Measurements from ENCODE around the gene THUMPD3. TPM values are rescaled to one million over a fixed set of nuclear protein-coding genes. Genes with fewer than 3 reads are reported as not detected.

THUMPD3 gene, protein sequence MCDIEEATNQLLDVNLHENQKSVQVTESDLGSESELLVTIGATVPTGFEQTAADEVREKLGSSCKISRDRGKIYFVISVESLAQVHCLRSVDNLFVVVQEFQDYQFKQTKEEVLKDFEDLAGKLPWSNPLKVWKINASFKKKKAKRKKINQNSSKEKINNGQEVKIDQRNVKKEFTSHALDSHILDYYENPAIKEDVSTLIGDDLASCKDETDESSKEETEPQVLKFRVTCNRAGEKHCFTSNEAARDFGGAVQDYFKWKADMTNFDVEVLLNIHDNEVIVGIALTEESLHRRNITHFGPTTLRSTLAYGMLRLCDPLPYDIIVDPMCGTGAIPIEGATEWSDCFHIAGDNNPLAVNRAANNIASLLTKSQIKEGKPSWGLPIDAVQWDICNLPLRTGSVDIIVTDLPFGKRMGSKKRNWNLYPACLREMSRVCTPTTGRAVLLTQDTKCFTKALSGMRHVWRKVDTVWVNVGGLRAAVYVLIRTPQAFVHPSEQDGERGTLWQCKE
- total RNA-seq = 10 to 100 TPM; 13.3 to 48.9 (median 25.0) TPM

DNA sequence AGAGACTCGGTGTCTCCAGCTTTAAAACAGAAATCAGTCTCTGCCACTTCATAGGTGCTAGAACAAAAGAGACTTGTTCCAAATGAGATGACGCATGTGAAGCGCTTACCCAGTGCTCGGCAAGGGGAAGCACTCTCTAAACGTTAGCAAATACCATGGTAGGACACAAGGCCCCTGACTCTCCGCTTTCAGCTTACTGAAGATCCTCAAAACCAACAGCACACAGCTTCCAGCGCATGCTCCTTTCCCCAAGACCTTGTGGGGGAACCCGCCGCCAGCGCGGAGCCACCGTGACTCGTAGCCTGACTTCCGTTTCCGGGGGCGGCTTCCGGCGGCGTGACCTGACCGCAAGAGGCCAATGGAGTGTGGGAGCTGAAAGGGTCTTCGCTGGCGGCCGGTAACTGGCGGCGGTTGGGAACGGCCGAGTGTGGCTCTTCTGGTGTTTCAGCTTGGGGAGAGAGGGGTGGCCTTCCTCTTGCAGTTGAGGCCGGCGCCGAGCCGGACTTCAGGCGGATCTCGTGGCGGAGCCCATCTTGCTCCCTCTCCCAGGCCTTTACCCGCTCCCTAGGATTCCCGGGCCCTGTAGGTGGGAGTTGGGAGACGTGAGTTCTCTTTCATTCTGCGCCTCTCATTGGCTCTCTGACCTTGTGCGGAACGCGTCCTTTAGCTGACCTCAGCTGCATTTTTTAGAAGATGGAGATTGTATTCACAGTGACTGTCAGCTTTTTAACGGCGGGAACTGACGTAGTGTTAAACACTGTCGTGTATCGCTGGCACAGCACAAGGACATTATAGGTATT, at the start of gene THUMPD3:
Gene THUMPD3 (plus strand): TSS at position 324 of the 800 bp plus-strand sequence. CDS start 2,015 bp downstream, outside the sequence.
- Histone ChIP-seq H3K36me3 (no peaks in the 10 kb centered on the region), H3K4me1 (peaks cover 0 to 6% of the 10 kb centered on the region in 2 donors), H3K4me3 (peak within 1 kb of the TSS; percentile 75 to 93), H3K27ac (peak within 1 kb of the TSS; percentile 75 to 90), H3K9me3 (no peaks in the 10 kb centered on the region), H3K27me3 (no peaks in the 10 kb centered on the region)
- intact Hi-C loops (cut with DNase I; ENCODE audit: low total_unique reads) = no loop called here
- peak; percentile 52 to 61 for TF ChIP-seq POLR2A (IDR thresholded peaks at IDR 0.05)
- TF ChIP-seq, protein P1, sequence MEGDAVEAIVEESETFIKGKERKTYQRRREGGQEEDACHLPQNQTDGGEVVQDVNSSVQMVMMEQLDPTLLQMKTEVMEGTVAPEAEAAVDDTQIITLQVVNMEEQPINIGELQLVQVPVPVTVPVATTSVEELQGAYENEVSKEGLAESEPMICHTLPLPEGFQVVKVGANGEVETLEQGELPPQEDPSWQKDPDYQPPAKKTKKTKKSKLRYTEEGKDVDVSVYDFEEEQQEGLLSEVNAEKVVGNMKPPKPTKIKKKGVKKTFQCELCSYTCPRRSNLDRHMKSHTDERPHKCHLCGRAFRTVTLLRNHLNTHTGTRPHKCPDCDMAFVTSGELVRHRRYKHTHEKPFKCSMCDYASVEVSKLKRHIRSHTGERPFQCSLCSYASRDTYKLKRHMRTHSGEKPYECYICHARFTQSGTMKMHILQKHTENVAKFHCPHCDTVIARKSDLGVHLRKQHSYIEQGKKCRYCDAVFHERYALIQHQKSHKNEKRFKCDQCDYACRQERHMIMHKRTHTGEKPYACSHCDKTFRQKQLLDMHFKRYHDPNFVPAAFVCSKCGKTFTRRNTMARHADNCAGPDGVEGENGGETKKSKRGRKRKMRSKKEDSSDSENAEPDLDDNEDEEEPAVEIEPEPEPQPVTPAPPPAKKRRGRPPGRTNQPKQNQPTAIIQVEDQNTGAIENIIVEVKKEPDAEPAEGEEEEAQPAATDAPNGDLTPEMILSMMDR (IDR thresholded peaks at IDR 0.05) = no peak
- peak; percentile 84 to 88 for DNase-seq

DNA sequence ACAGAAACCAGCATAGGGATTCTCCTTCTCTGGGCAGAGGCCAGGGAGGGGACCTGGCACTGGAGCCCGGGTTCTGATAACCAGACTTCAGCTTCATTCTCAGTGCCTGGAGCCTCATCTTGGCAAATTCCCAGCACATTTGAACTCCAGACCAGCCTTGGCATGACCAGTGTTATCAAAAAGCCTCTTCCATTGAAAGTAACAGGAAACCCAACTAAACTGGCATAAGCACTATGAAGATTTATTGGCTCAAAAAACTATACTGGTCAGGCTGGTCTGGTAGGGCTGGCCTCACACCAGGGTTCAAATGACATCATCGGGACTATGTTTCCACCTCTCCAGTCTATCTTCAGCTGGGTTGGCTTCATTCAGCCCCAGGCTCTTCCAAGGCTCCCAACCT, 48.1 kb upstream of the THUMPD3 start:
- TF ChIP-seq, protein P1 (IDR thresholded peaks at IDR 0.05) = no peak
- no peak for TF ChIP-seq POLR2A (IDR thresholded peaks at IDR 0.05)
- no peaks in the 10 kb centered on the region for H3K4me1 ChIP-seq
- no peaks in the 10 kb centered on the region for H3K36me3 ChIP-seq
- H3K4me3 ChIP-seq = no peak overlapping the region
- no peak for DNase-seq
- intact Hi-C loops (cut with DNase I; ENCODE audit: low total_unique reads) = no loop called here
- H3K27me3 ChIP-seq = no peaks in the 10 kb centered on the region
- H3K27ac ChIP-seq = no peak overlapping the region
- H3K9me3 ChIP-seq = no peaks in the 10 kb centered on the region

DNA sequence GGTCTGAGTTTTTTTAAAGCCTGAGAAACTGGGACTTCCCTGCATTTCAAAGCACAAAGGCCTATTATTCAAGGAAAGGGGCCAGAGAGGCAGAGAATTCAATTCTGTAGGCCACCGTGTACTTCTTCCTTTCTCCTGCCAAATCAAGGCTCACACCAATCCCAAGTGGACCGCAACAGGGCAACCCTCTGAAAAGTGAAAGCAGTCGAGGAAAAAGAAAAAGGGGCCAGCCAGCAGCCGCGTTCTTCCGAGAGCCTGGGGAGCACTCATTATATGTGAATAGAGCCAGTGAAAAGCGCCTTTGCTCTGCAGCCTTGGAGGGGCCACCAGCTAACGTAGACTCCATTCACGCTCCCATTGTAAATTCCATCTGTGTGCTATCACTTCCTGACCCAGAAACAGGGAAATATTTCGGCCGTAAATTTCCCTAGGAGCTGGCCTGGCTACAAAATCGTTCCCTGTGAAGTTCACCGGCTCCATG, 45.9 kb upstream of the THUMPD3 start:
- no peaks in the 10 kb centered on the region for H3K9me3 ChIP-seq
- H3K27ac ChIP-seq = peak overlapping the region; percentile 81 to 88
- peak; percentile 57 to 58 for DNase-seq
- TF ChIP-seq POLR2A (IDR thresholded peaks at IDR 0.05) = no peak
- TF ChIP-seq, protein P1 (IDR thresholded peaks at IDR 0.05) = no peak
- no peaks in the 10 kb centered on the region for H3K4me1 ChIP-seq
- H3K4me3 ChIP-seq = peak overlapping the region; percentile 17 to 32
- no peaks in the 10 kb centered on the region for H3K27me3 ChIP-seq
- no peaks in the 10 kb centered on the region for H3K36me3 ChIP-seq
- intact Hi-C loops (cut with DNase I; ENCODE audit: low total_unique reads) = no loop called here

DNA sequence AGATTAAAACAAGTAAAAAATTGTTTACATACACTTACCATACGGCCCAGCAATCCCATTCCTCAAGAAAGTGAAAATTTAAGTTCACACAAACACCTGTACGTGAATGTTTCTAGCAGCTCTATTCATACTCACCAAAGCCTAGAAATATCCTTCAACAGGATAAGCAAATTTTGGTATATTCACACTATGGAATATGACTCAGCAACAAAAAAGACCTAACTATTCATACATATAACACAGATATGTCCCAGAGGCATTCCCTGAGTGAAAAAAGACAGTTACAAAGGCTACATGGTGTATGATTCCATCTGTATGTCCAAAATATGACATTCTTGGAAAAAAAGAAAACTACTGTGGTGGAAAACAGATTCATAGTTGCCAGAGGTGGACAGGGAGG, 40.1 kb upstream of the THUMPD3 start:
- H3K36me3 ChIP-seq = no peaks in the 10 kb centered on the region
- TF ChIP-seq POLR2A (IDR thresholded peaks at IDR 0.05) = no peak
- TF ChIP-seq, protein P1 (IDR thresholded peaks at IDR 0.05) = no peak
- H3K27me3 ChIP-seq = no peaks in the 10 kb centered on the region
- DNase-seq = no peak
- no peaks in the 10 kb centered on the region for H3K4me1 ChIP-seq
- H3K27ac ChIP-seq = no peak overlapping the region
- no peak overlapping the region for H3K4me3 ChIP-seq
- intact Hi-C loops (cut with DNase I; ENCODE audit: low total_unique reads) = no loop called here
- H3K9me3 ChIP-seq = no peaks in the 10 kb centered on the region
